Osteocyte (in vitro differentiated cells): ENCODE data around the gene RNF32. TPM values are rescaled to one million over a fixed set of nuclear protein-coding genes. Genes with fewer than 3 reads are reported as not detected.
"Not testable (repeated sequence)": the region's sequence is repeated elsewhere in the genome, so short reads cannot be mapped to it uniquely, and the experiment has no call there.

Source experiments
- DNase-seq: peaks from one replicate; pipeline ENCODE4 v3.0.0; 2021; ENCODE audit warnings: mixed read lengths; ENCODE audit not compliant: unreplicated experiment; ENCODE audit errors: extremely low spot score
- H3K27ac Mint-ChIP-seq: one replicate; pipeline ENCODE4 v1.8.0; 2021; ENCODE audit warnings: mild to moderate bottlenecking, mixed read lengths; ENCODE audit not compliant: unreplicated experiment
- H3K27me3 Mint-ChIP-seq: one replicate; pipeline ENCODE4 v1.8.0; 2021; ENCODE audit warnings: mixed read lengths; ENCODE audit not compliant: unreplicated experiment
- H3K36me3 Mint-ChIP-seq: one replicate; pipeline ENCODE4 v1.8.0; 2021; ENCODE audit warnings: mixed read lengths; ENCODE audit not compliant: unreplicated experiment
- H3K4me1 Mint-ChIP-seq: one replicate; pipeline ENCODE4 v1.8.0; 2021; ENCODE audit warnings: mixed read lengths; ENCODE audit not compliant: unreplicated experiment
- H3K4me3 Mint-ChIP-seq: one replicate; pipeline ENCODE4 v1.8.0; 2021; ENCODE audit warnings: mild to moderate bottlenecking, moderate library complexity, mixed read lengths; ENCODE audit not compliant: unreplicated experiment
- H3K9me3 Mint-ChIP-seq: one replicate; pipeline ENCODE4 v1.8.0; 2021; ENCODE audit warnings: mixed read lengths; ENCODE audit not compliant: unreplicated experiment
- total RNA-seq: library from RNA; stranded (reverse); gene quantifications from 2 replicates; pipeline ENCODE4 v1.2.1, GENCODE V29; 2021
- TF ChIP-seq, protein P1 (sequence below): fragments of 200-600 bp; sonication (generic); IDR thresholded peaks from 2 replicates; pipeline ENCODE4 v1.5.0; 2021; ENCODE audit warnings: antibody characterized with exemption, mild to moderate bottlenecking, moderate library complexity

RNF32 gene
- total RNA-seq, 1 donor from 2014 or later = 1.7 TPM

DNA sequence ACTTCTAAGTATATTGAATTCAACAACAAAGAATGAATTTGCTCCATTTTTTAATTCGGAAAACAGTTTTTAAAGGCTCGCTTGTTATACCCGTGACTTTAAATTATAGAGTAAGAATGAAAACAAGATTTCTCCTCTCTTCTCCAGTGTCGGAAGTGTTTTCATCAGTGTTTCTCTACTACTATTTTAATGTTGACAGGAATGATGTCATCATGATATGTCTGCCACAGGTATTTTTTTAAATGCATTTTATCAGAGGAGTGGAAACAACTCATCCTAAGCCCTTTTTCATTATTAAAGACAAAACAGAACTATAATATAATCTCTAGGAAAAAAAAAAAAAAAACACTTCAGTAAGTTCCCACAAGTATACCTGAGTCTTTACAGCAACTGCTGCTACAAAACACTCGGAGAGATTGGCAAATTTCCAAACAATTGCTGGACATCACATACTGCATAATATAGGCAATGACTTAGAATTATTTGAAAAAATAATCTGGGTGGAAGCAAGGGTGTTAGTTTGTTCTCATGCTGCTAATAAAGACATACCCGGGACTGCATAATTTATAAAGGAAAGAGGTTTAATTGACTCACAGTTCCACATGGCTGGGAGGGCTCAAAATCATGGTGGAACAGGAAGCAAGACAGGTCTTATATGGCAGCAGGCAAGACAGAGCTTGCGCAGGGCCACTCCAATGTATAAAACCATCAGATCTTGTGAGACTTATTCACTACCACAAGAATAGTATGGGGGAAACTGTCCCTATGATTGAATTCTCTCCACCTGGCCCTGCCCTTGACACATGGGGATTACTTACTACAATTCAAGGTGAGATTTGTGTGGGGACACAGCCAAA, 4.8 kb upstream of the RNF32 start:
- peaks cover 6% of the 10 kb centered on the region for H3K36me3 Mint-ChIP-seq

DNA sequence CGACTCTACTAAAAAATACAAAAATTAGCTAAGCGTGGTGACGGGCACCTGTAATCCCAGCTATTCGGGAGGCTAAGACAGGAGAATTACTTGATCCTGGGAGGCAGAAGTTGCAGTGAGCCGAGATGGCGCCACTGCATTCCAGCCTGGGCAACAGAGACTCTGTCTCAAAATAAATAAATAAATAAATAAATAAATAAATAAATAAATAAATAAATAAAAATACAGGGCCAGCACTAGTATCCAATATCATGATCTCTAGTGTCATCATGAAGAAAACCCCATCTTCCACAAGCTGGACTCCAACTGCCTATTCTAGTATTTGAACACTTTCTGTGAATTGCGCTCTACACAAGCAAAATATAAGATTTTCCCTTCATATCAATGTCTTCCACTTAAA, 3.5 kb upstream of the RNF32 start:
- peaks cover 22% of the 10 kb centered on the region for H3K4me1 Mint-ChIP-seq
- not testable (repeated sequence) for H3K27me3 Mint-ChIP-seq, H3K4me3 Mint-ChIP-seq, H3K36me3 Mint-ChIP-seq, H3K27ac Mint-ChIP-seq, DNase-seq
- peaks cover 17% of the 10 kb centered on the region for H3K9me3 Mint-ChIP-seq

More for the DNA sequence above, 4.8 kb upstream of the RNF32 start:
- Mint-ChIP-seq H3K9me3 (peaks cover 17% of the 10 kb centered on the region), H3K4me3 (no peak overlapping the region), H3K27me3 (no peaks in the 10 kb centered on the region), H3K27ac (no peak overlapping the region), H3K4me1 (peaks cover 14% of the 10 kb centered on the region)
- TF ChIP-seq, protein P1, sequence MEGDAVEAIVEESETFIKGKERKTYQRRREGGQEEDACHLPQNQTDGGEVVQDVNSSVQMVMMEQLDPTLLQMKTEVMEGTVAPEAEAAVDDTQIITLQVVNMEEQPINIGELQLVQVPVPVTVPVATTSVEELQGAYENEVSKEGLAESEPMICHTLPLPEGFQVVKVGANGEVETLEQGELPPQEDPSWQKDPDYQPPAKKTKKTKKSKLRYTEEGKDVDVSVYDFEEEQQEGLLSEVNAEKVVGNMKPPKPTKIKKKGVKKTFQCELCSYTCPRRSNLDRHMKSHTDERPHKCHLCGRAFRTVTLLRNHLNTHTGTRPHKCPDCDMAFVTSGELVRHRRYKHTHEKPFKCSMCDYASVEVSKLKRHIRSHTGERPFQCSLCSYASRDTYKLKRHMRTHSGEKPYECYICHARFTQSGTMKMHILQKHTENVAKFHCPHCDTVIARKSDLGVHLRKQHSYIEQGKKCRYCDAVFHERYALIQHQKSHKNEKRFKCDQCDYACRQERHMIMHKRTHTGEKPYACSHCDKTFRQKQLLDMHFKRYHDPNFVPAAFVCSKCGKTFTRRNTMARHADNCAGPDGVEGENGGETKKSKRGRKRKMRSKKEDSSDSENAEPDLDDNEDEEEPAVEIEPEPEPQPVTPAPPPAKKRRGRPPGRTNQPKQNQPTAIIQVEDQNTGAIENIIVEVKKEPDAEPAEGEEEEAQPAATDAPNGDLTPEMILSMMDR = no peak
- no peak for DNase-seq

DNA sequence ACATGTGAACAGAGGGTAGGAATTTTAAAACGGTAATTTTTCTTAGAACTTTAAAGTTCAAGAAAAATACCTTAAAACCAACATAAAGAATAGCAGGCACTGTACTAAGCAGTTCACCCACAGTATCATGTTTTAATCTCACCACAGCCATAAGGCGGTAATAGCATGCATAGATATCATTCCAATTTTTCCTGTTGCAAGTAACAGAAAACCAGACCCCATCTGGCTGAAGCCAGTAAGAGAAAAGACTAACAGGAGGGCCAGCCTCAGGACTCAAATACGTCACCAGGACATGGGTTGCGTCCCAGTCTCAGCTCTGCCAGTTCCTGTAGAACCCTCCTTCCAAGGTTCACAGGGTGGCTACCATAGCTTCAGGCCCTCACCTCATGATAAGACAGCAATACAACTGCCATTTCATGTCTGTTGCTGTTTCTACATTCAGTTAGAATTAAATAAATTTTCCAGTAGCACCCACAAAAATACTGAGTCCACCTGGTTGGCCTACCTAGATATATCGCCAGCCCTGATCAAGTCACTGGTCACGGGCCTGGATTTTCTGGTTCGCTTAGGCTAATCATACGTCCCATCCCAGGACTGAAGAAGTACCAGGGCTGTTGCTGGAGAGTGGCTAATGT, 2.0 kb upstream of the RNF32 start:
- TF ChIP-seq, protein P1 = no peak
- Mint-ChIP-seq H3K9me3 (peaks cover 17% of the 10 kb centered on the region), H3K4me3 (no peak overlapping the region), H3K36me3 (peaks cover 6% of the 10 kb centered on the region), H3K27me3 (peaks cover 4% of the 10 kb centered on the region), H3K4me1 (peaks cover 22% of the 10 kb centered on the region), H3K27ac (no peak overlapping the region)
- no peak for DNase-seq

DNA sequence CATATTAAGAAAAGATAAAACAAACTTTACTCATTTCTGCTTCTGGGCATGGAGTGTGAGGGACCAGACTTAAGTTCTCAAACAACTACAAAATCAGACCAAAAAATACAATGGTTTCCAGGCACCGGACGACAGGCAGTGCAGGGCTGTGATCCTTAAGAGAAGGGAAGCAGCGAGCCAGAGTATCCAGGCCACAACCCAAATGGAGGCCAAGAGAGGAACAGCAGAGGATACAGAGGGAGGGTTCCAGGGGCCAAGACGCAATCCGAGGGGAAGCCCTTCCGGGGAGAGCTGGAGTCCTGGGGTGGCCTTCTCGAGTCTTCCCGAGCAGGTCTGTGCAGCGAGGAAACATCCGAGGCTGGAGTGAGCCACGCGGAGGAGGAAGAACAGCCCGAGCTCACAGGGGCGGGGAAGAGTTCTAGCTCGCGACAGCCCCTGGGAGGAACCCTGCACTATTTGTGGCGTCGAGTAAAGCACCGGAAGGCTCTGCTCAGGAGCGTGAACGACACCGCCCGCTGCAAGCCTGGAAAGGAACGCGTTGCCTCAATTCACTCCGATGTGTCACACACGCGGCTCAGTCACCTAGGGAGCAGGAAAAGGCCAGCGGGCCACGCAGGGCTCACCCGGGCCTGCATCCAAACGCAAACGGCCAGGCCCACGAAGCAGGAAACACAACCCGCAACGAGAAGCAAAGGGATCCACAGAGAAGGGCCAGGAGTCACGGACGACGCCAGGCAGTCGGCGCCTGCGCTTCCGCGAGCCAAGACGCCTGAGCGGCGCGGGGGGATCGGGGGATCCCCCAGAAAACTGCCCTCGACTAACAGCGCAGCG, 933 bp upstream of the RNF32 start:
- Mint-ChIP-seq H3K27ac (peak overlapping the region; percentile 78), H3K36me3 (peaks cover 6% of the 10 kb centered on the region), H3K27me3 (peaks cover 7% of the 10 kb centered on the region), H3K4me1 (peaks cover 22% of the 10 kb centered on the region), H3K9me3 (peaks cover 17% of the 10 kb centered on the region), H3K4me3 (peak overlapping the region; percentile 87)
- TF ChIP-seq, protein P1 = no peak
- no peak for DNase-seq

DNA sequence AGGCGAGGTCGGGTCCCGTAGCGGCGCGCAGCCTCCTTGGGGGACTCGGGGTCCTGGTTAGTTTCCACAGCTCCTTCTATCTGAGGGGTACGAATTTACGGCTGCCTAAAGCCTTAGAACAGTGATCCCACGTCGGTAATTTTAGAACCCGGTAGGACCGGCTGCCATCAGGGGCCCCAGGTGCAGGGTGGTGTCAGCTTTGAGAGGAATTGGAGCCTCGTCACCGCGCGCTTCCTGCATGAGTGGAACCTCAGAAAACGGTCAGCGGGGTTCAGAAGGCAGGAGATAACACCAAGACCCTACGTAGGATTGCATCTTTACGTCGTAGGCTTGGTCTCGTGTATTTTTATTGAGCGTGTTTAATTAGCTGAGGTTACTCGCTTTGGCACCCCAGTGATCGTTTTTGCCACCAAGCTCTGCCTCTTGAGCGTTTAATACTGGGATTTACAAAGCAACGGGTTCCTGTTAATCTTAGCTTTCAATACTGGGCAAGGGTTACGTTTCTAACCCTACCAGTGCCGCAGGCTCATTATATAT, 443 bp downstream of the RNF32 start:
- Mint-ChIP-seq H3K36me3 (peaks cover 6% of the 10 kb centered on the region), H3K4me1 (peaks cover 22% of the 10 kb centered on the region), H3K27ac (peak overlapping the region; percentile 86), H3K4me3 (peak overlapping the region; percentile 87), H3K27me3 (peaks cover 9% of the 10 kb centered on the region), H3K9me3 (peaks cover 17% of the 10 kb centered on the region)
- no peak for DNase-seq
- TF ChIP-seq, protein P1 = no peak
